Thoracic aorta (tissue), 2 donors: ENCODE measurements around the gene PIRT. TPM values are rescaled to one million over a fixed set of nuclear protein-coding genes. Genes with fewer than 3 reads are reported as not detected.

Experiments used
- ATAC-seq: fragments of 150-250 bp; one replicate; pipeline ENCODE4 v1.8.0; 2017; ENCODE audit warnings: low read depth; ENCODE audit not compliant: insufficient number of reproducible peaks, low FRiP score
- DNase-seq: peaks from one replicate; pipeline ENCODE4 v3.0.0-alpha.2; 2020; ENCODE audit warnings: low spot score
- H3K27ac ChIP-seq, 2 donors: fragments of 200-600 bp; sonication (generic); 1 replicate in 1 of 2; 2 replicates in 1 of 2; pipeline ENCODE4 v1.5.1; 2016; ENCODE audit warnings: mild to moderate bottlenecking in 2 of 2, moderate library complexity in 2 of 2
- H3K27me3 ChIP-seq: fragments of 200-600 bp; sonication (generic); replicated peaks from 2 replicates; pipeline ENCODE4 v1.6.0; 2016; ENCODE audit warnings: mild to moderate bottlenecking; ENCODE audit not compliant: insufficient read depth
- H3K36me3 ChIP-seq: fragments of 200-600 bp; sonication (generic); one replicate; pipeline ENCODE4 v1.5.1; 2016
- H3K4me1 ChIP-seq, 2 donors: fragments of 200-600 bp; sonication (generic); 1 replicate in 1 of 2; 2 replicates in 1 of 2; pipeline versions ENCODE4 v1.5.1 to v1.6.0; 2016; ENCODE audit warnings: low read depth in 2 of 2, mild to moderate bottlenecking in 1 of 2; ENCODE audit not compliant: control insufficient read depth in 1 of 2
- H3K4me3 ChIP-seq: fragments of 200-600 bp; sonication (generic); 2 replicates; pipeline ENCODE4 v1.5.1; 2016; ENCODE audit warnings: mild to moderate bottlenecking
- H3K9me3 ChIP-seq: fragments of 200-600 bp; sonication (generic); 2 replicates; pipeline ENCODE4 v1.5.1; 2016
- CTCF ChIP-seq: fragments of 200-600 bp; sonication (generic); IDR thresholded peaks from one replicate; pipeline ENCODE4 v1.5.1; 2019; ENCODE audit warnings: antibody characterized with exemption
- total RNA-seq, 2 donors: library from RNA; depleted of rRNA; stranded (reverse); fragments of >200 nt; gene quantifications; one replicate each; pipeline versions ENCODE4 v1.1.0 to v1.2.3, GENCODE V29; 2016

PIRT gene
- total RNA-seq, 2 donors from 2014 or later = not detected

DNA sequence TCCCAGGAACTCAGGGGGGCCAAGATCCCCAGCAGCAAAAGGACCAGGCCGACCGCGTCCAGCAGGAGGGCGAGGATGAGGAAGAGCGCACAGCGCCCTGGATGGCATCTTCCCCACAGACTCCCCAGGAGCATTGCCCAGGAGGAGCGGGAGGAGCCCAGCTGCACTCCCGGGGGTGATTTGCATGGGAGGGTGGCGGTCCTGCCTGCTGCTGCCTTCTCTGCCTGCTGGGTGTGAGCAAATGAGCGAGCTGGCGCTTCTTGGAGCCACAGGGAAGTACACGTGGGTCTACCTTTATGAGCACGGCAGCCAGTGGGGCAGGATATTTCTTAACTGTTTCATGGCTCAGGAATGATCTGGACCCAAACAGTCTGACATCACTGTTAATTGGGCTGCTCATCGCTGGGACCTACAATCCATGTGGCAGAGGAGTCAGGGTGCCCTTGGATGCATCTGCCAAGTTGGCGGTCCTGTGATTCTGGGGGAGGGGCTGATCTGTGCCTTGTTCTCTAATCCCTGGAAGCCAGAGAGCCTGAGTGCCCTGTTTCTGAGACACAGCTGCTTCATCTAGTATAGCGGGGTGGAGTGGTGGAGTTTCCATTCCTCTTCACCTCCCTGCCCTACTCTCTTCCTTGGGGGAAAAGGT is 33.9 kb downstream of the PIRT start, which contains the start of gene TMEM238L:
Gene TMEM238L (minus strand): TSS at position 270 of the 646 bp plus-strand sequence. CDS start 136 bp downstream, at position 134.
- H3K36me3 ChIP-seq = no peaks in the 10 kb centered on the region
- no peak within 1 kb of the TSS for H3K4me3 ChIP-seq
- TF ChIP-seq CTCF = no peak
- no peak for DNase-seq
- no peaks in the 10 kb centered on the region for H3K4me1 ChIP-seq
- no peaks in the 10 kb centered on the region for H3K9me3 ChIP-seq
- H3K27me3 ChIP-seq = no peaks in the 10 kb centered on the region
- no peak for ATAC-seq
- H3K27ac ChIP-seq = no peak within 1 kb of the TSS

GRCh38 chr17:10803350-10803749 is 34.5 kb downstream of the PIRT start:
- Histone ChIP-seq H3K4me3 (no peak overlapping the region), H3K27ac (no peak overlapping the region), H3K27me3 (no peaks in the 10 kb centered on the region), H3K36me3 (no peaks in the 10 kb centered on the region), H3K9me3 (no peaks in the 10 kb centered on the region), H3K4me1 (peaks cover 0 to 5% of the 10 kb centered on the region in 2 donors)
- DNase-seq (no peak), ATAC-seq (no peak)
- no peak for TF ChIP-seq CTCF

GRCh38 chr17:10802496-10803284 is 35.2 kb downstream of the PIRT start:
- Histone ChIP-seq H3K9me3 (no peaks in the 10 kb centered on the region), H3K27ac (no peak overlapping the region), H3K27me3 (no peaks in the 10 kb centered on the region), H3K36me3 (no peaks in the 10 kb centered on the region), H3K4me1 (peaks cover 0 to 12% of the 10 kb centered on the region in 2 donors), H3K4me3 (no peak overlapping the region)
- DNase-seq (no peak), ATAC-seq (no peak)
- TF ChIP-seq CTCF = no peak

DNA sequence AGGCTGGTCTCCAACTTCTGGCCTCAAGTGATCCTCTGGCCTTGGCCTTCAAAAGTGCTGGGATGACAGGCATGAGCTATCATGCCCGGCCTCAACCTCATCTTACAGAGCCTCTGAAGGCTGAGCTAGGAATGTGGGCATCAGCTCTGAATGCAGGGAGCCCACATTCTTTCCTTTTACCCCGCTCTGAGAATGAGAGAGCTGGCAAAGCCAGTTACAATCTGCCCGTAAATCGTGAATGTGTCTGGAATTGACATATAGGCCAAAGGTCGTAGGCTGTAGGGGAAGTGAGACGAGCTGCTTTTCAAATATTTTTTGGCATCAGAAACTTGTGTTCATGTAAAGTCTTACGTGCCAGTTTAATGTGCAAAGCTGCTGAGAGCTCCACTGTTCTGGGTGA is 38.5 kb downstream of the PIRT start:
- no peak for TF ChIP-seq CTCF
- Histone ChIP-seq H3K4me1 (peaks cover 0 to 14% of the 10 kb centered on the region in 2 donors), H3K9me3 (no peaks in the 10 kb centered on the region), H3K36me3 (no peaks in the 10 kb centered on the region), H3K4me3 (no peak overlapping the region), H3K27ac (no peak overlapping the region), H3K27me3 (no peaks in the 10 kb centered on the region)
- no peak for DNase-seq
- ATAC-seq = no peak

DNA sequence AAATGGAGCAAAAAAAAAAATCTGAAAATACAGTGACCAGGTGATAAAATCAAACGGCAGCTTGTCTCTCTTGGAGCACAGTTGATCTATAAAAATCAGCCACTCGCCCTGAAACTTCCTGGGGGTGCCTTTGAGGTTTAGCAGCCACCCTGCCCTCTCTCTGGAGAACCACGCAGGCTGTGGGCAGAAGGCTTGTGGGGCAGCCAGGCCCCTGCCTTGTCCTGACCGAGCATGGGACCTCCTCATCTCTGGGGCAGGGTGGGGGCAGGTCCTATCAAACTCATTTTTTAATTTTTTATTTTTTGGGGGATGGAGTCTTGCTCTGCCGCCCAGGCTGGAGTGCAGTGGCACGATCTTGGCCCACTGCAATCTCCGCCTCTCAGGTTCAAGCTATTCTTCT is 39.0 kb downstream of the PIRT start:
- no peak for ATAC-seq

More for the DNA sequence above, 39.0 kb downstream of the PIRT start:
- Histone ChIP-seq H3K4me1 (peaks cover 0 to 14% of the 10 kb centered on the region in 2 donors), H3K9me3 (no peaks in the 10 kb centered on the region), H3K27ac (no peak overlapping the region), H3K36me3 (no peaks in the 10 kb centered on the region), H3K27me3 (no peaks in the 10 kb centered on the region), H3K4me3 (no peak overlapping the region)
- no peak for TF ChIP-seq CTCF
- no peak for DNase-seq
